ENCODE results near the gene IPO9.

Gene IPO9

GRCh38 chr1:201903135-201903534, 74.2 kb downstream of the IPO9 start:
- H3K4me2 ChIP-seq (ENCODE audit: low read length) = no peak overlapping the region
- H3K4me1 ChIP-seq = peaks cover 2% of the 10 kb centered on the region
- peak overlapping the region; percentile 15 for H3K27ac ChIP-seq
- H3K9me3 ChIP-seq (ENCODE audit: control insufficient read depth, low read length) = no peaks in the 10 kb centered on the region
- H3K4me3 ChIP-seq (ENCODE audit: low read depth, low read length) = no peak overlapping the region
- H3K36me3 ChIP-seq (ENCODE audit: control insufficient read depth, insufficient read depth, low read length) = no peaks in the 10 kb centered on the region
- no peak overlapping the region for H3K9ac ChIP-seq
- H2AFZ ChIP-seq = no peak overlapping the region
- H3K79me2 ChIP-seq = no peaks in the 10 kb centered on the region
- H3K27me3 ChIP-seq (ENCODE audit: control insufficient read depth, insufficient read depth, low read length) = no peaks in the 10 kb centered on the region
- no peak for TF ChIP-seq CTCF (IDR thresholded peaks at IDR 0.05)

GRCh38 chr1:201904579-201904978, 75.6 kb downstream of the IPO9 start:
- Histone ChIP-seq H3K4me2 (ENCODE audit: low read length) (no peak overlapping the region), H3K4me3 (ENCODE audit: low read depth, low read length) (no peak overlapping the region), H3K27ac (no peak overlapping the region), H2AFZ (no peak overlapping the region), H3K79me2 (no peaks in the 10 kb centered on the region), H3K27me3 (ENCODE audit: control insufficient read depth, insufficient read depth, low read length) (no peaks in the 10 kb centered on the region), H3K4me1 (peaks cover 2% of the 10 kb centered on the region), H3K9ac (no peak overlapping the region), H3K9me3 (ENCODE audit: control insufficient read depth, low read length) (no peaks in the 10 kb centered on the region), H3K36me3 (ENCODE audit: control insufficient read depth, insufficient read depth, low read length) (no peaks in the 10 kb centered on the region)
- TF ChIP-seq CTCF (IDR thresholded peaks at IDR 0.05) = no peak

GRCh38 chr1:201905234-201905890, 76.4 kb downstream of the IPO9 start:
- H3K27me3 ChIP-seq (ENCODE audit: control insufficient read depth, insufficient read depth, low read length) = no peaks in the 10 kb centered on the region
- no peaks in the 10 kb centered on the region for H3K36me3 ChIP-seq (ENCODE audit: control insufficient read depth, insufficient read depth, low read length)
- peak overlapping the region; percentile 31 for H3K4me2 ChIP-seq (ENCODE audit: low read length)
- peaks cover 2% of the 10 kb centered on the region for H3K4me1 ChIP-seq
- no peak overlapping the region for H3K9ac ChIP-seq
- no peak for TF ChIP-seq CTCF (IDR thresholded peaks at IDR 0.05)
- peak overlapping the region; percentile 13 for H3K27ac ChIP-seq
- no peak overlapping the region for H3K4me3 ChIP-seq (ENCODE audit: low read depth, low read length)
- H3K79me2 ChIP-seq = no peaks in the 10 kb centered on the region
- H2AFZ ChIP-seq = no peak overlapping the region
- H3K9me3 ChIP-seq (ENCODE audit: control insufficient read depth, low read length) = no peaks in the 10 kb centered on the region

- Histone ChIP-seq H2AFZ (no peak overlapping the region), H3K36me3 (ENCODE audit: control insufficient read depth, insufficient read depth, low read length) (no peaks in the 10 kb centered on the region), H3K9ac (no peak overlapping the region), H3K4me3 (ENCODE audit: low read depth, low read length) (no peak overlapping the region), H3K9me3 (ENCODE audit: control insufficient read depth, low read length) (no peaks in the 10 kb centered on the region), H3K27ac (no peak overlapping the region), H3K27me3 (ENCODE audit: control insufficient read depth, insufficient read depth, low read length) (no peaks in the 10 kb centered on the region), H3K79me2 (no peaks in the 10 kb centered on the region), H3K4me2 (ENCODE audit: low read length) (no peak overlapping the region), H3K4me1 (peaks cover 2% of the 10 kb centered on the region)
- TF ChIP-seq CTCF (IDR thresholded peaks at IDR 0.05) = no peak
Observed at GRCh38 chr1:201906336-201906735, 77.4 kb downstream of the IPO9 start.

- H3K36me3 ChIP-seq (ENCODE audit: control insufficient read depth, insufficient read depth, low read length) = no peaks in the 10 kb centered on the region
- no peaks in the 10 kb centered on the region for H3K9me3 ChIP-seq (ENCODE audit: control insufficient read depth, low read length)
- no peak overlapping the region for H3K4me3 ChIP-seq (ENCODE audit: low read depth, low read length)
- H3K27ac ChIP-seq = no peak overlapping the region
- no peaks in the 10 kb centered on the region for H3K27me3 ChIP-seq (ENCODE audit: control insufficient read depth, insufficient read depth, low read length)
- peaks cover 2% of the 10 kb centered on the region for H3K4me1 ChIP-seq
- no peaks in the 10 kb centered on the region for H3K79me2 ChIP-seq
- no peak for TF ChIP-seq CTCF (IDR thresholded peaks at IDR 0.05)
- H3K9ac ChIP-seq = no peak overlapping the region
- H3K4me2 ChIP-seq (ENCODE audit: low read length) = no peak overlapping the region
- H2AFZ ChIP-seq = no peak overlapping the region
Observed at GRCh38 chr1:201907621-201908020, 78.7 kb downstream of the IPO9 start.
